NCI-H146 (cell line): Measurements from ENCODE around the gene ANXA6.

Source experiments
- DNase-seq: peaks from one replicate; lab custom pipeline; 2025; lab: John Stamatoyannopoulos, UW

ANXA6 gene

DNA sequence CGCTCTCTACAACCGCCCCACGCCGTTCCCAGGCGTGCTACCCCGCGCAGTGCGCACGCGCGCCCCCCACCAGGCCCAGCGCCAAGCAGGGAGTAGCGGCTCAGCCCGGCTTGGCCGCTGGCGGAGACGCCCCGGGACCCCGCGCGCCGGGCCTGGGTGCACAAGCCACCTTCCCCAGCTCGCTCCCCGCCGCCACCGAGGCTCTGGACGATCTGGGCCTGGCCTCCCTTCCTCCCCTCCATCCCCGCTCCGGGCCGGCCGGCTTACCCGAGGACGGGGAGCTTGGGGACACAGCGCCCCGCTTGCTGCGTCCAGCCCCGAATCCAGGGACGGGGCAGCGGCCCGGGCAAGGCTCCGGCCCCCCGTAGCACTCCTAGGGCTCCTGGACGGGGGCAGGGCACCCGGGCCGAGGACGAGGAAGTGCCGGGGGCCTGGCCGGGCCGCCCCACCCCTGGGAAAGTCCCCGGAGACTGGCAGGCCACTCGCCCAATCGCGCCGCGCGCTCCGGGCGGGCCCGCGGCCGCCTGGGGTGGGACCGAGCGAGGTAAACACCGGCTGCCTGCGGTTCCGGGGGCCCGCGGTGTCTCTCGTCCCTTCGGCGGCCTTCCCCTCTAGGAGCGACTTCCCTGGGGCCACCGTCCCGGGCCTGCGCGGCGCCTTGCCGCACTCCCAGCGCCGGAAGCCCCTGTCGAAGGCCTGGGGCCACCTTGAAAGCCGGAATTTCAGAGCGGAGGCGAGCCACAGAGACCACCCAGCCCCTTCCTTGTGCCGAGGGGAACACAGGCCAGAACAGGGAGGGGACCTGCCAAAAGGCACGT is 76.8 kb downstream of the ANXA6 start, which contains the start of gene TNIP1:
TSS of gene TNIP1 (minus strand) at position 422 of the 818 bp plus-strand sequence. CDS start 15,939 bp downstream, outside the sequence.
- DNase-seq = peak; percentile 76

DNA sequence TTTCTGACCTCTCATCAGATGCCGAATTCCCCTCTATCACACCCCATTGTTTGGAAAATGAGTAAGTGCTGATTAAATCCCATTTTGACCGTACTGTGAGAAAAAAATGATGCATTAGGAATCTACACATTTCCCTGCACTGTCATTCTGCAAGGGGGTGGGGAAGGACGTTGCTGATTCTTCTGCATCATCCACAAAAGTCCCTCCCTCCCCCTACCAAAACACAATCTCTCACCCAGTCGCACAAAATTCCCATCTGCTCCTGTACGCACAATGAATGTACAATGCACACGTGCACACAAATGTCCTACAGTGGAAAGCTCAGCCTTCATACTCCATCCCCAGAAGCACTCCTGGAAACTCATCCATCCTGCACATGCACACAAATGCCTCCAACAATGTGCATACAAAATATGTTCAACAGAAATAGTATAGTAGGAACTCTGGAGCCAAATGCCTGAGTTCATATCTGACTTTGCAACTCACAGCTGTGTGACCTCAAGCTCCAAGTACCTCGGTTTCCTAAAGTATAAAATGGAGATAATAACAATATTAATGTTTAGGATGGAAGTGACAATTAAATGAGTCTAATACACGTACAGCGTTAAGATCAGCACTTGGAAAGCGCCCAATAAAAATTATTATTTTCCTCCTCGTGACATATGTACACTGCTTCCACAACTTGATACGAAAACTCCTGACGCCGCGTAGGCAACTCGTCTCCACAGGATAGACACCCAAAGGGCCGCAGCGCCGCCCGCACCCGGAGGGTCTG is 77.6 kb downstream of the ANXA6 start:
- no peak for DNase-seq

DNA sequence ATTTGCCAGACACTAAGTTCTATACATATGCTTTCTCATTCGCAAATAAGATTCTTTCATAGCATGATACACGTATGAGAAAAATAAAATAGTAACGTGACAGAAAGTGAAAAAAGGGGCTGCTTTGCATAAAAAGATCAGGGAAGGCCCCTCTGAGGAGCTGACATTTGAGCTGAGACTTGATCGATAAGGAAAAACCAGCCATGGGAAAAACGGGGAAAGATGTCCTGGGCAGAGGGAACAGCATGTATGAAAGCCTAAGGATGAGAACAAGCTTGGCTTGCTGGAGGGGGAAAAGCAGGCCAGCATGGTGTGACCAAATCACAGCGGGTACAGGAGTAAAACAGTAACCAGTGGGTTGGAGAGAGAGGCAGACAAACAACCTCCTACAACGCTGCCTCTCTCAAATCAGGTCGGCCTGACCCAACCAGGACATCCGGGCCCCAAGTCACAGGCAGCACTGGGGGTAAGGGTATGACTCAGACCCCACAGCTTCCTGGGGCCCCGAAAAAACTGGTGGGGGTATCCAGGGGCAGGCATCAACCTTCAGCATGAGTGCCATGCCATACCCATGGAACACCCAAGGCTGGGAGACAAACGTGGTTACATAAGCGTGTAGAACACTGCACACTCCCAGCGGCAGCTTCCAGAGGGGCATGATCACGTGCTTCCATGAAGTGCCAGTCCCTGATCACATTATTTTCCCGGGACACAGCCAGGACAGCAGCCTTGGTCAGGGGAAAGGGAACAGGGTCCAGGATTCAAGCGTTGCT is 78.9 kb downstream of the ANXA6 start:
- no peak for DNase-seq

DNA sequence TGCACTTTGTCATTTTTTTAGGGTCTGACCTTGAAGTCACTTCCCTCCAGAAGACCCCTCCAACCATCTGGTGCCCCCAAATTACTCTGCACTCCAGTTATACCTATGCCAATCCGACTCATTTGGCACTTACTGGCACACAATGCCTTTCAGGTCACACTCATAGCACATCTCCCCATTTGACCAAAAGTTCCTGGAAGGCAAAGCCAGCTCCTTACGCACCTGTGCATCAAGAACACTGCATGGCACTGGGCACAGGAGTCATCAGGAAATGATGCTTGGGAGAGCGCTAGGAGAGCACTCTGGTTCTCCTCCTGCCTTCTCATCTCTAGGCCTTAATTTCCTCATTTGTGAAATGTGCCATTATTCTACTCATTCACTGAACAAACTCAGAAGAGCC is 79.6 kb downstream of the ANXA6 start:
- DNase-seq = no peak

GRCh38 chr5:151077419-151077818 is 80.2 kb downstream of the ANXA6 start:
- no peak for DNase-seq

- DNase-seq = no peak
Measured at GRCh38 chr5:151076616-151077015, 81.0 kb downstream of the ANXA6 start.

GRCh38 chr5:151075698-151076331 is 81.8 kb downstream of the ANXA6 start:
- no peak for DNase-seq

DNA sequence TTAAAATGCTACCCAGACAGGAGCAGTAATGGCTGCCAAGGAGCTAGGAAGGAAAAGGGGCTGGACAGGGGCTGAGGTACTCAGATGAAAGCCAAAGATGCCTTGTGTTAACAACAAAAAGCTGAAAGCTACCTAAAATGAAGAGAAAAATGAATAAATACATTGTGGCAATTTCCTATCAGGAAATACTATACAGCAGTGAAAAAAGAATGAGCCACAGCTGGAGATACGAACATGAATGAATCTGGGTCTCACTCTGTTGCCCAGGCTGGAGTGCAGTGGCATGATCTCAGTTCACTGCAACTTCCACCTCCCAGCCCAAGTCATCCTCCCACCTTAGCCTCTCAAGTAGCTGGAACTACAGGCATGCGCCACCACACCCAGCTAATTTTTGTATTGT is 83.0 kb downstream of the ANXA6 start:
- no peak for DNase-seq

GRCh38 chr5:151073280-151073679 is 84.3 kb downstream of the ANXA6 start:
- DNase-seq = no peak

DNA sequence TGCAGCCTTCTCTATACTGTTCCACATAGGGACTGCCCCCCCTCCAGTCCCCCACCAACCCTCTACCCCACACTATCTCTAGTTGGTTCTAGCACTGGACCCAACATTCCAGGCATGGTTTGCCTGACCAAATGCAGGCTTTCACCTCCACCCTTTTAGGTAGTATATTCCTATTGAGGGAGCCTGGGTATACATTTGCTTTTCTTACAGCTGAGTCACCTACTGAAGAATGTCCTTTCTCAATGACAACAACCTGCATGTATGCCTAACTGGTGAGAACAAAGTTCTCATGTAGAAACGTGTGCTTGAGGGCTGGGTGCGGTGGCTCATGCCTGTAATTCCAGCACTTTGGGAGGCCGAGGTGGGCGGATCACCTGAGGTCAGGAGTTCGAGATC is 85.0 kb downstream of the ANXA6 start:
- no peak for DNase-seq

DNA sequence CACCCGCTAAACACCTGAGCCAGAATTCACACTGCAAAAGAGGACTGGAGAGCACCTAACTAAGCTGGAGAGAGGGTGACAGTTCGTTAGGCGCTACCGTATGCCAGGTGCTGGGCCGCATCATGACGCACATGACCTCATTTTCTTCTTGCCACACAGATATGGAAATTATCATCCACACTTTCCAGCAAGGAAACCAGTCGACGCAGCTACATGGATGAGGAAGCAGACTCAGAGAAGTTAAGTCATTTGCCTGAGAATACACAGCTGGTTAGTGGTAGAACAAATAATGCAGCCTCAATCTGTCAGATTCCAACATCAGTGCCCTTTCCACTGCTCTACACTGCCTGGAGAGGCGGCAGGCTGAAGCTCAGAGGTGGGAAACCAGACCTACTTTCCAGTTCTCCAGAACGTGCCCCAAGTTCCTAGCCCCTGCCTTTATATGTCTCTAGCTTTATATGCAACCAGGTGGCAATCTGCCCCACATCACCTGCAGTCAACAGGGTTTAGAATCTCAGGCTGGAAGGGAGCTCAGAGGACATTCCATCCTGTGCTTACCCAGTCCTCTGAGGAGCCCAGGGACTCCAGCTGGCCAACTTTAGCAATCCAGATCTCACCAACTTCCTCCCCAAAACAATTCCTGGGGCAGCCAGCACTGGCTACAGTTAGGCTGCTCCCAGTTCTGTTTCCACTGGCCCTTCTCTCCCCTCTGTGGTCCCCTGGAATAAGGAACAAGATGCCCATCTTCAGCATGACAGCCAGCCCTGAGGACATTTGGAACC is 85.5 kb downstream of the ANXA6 start:
- DNase-seq = no peak

DNA sequence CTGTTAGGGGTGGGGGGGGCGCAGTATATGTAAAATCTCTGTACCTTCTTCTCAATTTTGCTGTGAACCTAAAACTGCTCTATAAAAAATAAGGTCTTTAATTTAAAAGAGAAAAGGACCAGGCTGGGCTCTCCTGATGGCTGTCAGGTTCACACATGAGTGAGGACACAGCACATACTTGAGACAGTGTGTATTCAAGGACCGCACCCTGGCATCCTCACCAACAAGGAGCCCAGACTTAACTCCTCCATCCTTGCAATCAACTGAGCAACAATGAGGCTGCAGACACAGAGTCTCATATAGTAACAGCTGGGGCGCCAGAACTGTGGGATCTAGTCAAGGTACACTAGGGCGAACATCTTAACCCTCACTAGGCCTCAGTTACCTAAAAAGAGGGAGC is 86.6 kb downstream of the ANXA6 start:
- no peak for DNase-seq

- no peak for DNase-seq
Measured at GRCh38 chr5:151070449-151070848, 87.1 kb downstream of the ANXA6 start.

DNA sequence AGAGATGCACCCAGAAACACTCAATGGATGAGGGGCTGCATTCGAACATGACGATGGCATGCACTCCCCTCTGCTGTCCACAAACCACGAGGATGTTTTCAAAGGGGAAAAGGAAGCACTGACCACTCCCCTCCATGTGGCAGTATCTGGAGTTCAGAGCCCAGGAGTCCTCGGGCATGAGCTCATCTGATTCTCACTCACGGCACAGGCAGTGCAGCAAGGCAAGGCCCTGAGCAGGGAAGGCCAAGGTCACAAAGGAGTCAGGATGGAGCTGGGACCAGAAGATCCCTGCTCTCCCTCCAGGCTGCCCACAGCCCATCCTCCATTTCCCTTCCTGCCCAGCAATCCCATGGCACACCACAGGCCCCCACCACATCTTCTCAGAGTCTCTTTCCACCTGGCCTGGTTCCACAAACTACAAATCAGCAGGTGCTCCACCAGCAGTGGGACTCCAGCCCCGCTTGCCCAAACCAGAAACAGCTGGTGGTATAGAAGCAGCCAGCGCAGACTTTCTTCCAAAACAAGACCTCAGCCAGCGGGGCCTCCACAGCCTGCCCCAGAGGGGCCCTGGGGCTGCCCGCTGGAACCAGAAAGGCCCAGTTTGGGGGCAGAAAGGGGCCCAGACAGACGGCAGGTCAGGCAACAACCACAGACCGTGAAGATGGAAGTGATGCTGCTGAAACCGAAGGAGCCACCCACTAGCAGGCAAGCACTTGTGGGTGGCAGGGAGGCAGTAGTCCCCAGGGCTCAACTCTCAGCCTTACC is 89.0 kb downstream of the ANXA6 start:
- no peak for DNase-seq

GRCh38 chr5:151067632-151068432 is 89.7 kb downstream of the ANXA6 start:
- DNase-seq = no peak

DNA sequence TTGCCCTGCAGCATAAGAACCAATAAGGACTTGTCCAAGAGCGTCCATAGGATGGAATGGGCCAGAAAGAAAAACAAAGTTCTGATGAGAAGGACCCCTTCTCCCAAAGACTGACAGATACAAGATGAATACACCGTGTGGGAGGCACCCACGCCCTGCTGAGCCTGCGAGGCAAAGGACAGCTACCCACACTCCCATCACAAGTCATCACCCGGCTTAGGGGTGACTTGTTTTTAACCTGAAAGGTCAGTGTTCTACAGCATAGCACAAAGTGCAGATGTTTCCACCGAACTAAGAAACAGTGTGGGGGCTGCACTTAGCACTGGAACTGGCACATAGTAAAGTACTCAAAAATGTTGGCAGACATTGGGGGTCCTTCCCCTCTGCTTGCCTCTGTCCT is 90.7 kb downstream of the ANXA6 start:
- no peak for DNase-seq

GRCh38 chr5:151065609-151066008 is 92.0 kb downstream of the ANXA6 start:
- DNase-seq = no peak

DNA sequence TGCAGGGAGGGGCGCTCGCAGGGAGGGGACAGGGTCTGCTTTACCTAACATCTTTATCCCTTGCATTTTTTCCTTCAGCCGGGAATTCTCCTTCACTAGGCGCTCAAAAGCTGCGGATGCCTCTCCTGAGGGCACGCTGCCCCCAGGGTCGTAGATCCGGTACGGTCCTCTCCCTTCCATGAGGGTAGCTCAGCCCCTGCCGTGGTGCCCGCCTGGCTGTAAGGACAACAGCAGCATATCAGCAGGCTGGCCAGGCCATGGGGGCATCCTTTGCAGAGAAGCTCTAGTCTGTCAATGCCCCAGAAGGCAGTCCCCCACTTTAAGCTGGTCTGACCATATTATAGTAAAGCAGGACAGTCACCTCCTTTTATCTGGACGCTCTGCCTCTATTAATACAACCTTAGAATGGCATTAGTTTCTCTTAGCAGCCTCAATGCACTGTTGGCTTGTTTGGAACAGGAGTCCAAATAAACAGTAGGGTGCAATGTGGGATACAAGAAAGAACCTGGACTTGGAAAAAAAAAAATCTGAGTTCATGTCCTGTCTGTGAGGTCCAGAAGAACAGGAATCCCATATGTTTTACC is 92.6 kb downstream of the ANXA6 start:
- no peak for DNase-seq
